Retinal pigment epithelial cell (primary cell): Measurements from ENCODE around the gene FUBP1.

ENCODE experiments used
- DNase-seq: peaks from one replicate; pipeline ENCODE4 v3.0.0-alpha.2; 2010; ENCODE audit warnings: low read depth
- H3K4me3 ChIP-seq: 2 replicates; pipeline ENCODE4 v1.5.1; 2011; ENCODE audit warnings: mild to moderate bottlenecking, low read length, control low read depth, moderate library complexity
- CTCF ChIP-seq: conservative IDR thresholded peaks from 2 replicates; pipeline ENCODE4 v1.5.1; 2011; ENCODE audit warnings: low read depth, low read length, control low read depth, inconsistent platforms

The FUBP1 gene

GRCh38 chr1:77906624-77907023, 72.2 kb downstream of the FUBP1 start:
- DNase-seq, result no peak
- no peak overlapping the region for H3K4me3 ChIP-seq
- TF ChIP-seq CTCF, result no peak

- no peak for DNase-seq
- no peak for TF ChIP-seq CTCF
- no peak overlapping the region for H3K4me3 ChIP-seq
Measured at GRCh38 chr1:77906019-77906545, 72.8 kb downstream of the FUBP1 start.

GRCh38 chr1:77905603-77906002, 73.3 kb downstream of the FUBP1 start:
- H3K4me3 ChIP-seq, result no peak overlapping the region
- no peak for TF ChIP-seq CTCF
- no peak for DNase-seq

- peak; percentile 37 for DNase-seq
Measured at GRCh38 chr1:77900687-77901293, 78.1 kb downstream of the FUBP1 start.

GRCh38 chr1:77899647-77900320, 79.1 kb downstream of the FUBP1 start:
- H3K4me3 ChIP-seq, result no peak overlapping the region
- TF ChIP-seq CTCF, result no peak
- no peak for DNase-seq

More at GRCh38 chr1:77900687-77901293, 78.1 kb downstream of the FUBP1 start:
- H3K4me3 ChIP-seq, result no peak overlapping the region
- peak; percentile 81 for TF ChIP-seq CTCF
